Ishikawa (cell line): ENCODE data around the gene PITPNB.

Source experiments
- CEBPB ChIP-seq: IDR thresholded peaks from 2 replicates; pipeline ENCODE4 v1.6.1; 2012
- CREB1 ChIP-seq: IDR thresholded peaks from 2 replicates; pipeline ENCODE4 v1.6.1; 2012; ENCODE audit warnings: low read depth
- EGR1 ChIP-seq: IDR thresholded peaks from 2 replicates; pipeline ENCODE4 v1.6.1; 2012
- EP300 ChIP-seq: IDR thresholded peaks from 2 replicates; pipeline ENCODE4 v1.6.1; 2012; ENCODE audit warnings: borderline replicate concordance
- FOXM1 ChIP-seq: IDR thresholded peaks from 2 replicates; pipeline ENCODE4 v1.6.1; 2012; ENCODE audit warnings: low read depth, borderline replicate concordance
- NFIC ChIP-seq: IDR thresholded peaks from 2 replicates; pipeline ENCODE4 v1.6.1; 2012
- RAD21 ChIP-seq: IDR thresholded peaks from 2 replicates; pipeline ENCODE4 v1.6.1; 2012; ENCODE audit warnings: low read depth
- TAF1 ChIP-seq: IDR thresholded peaks from 2 replicates; pipeline ENCODE4 v1.6.1; 2012; ENCODE audit warnings: low read depth, mild to moderate bottlenecking
- TCF12 ChIP-seq: IDR thresholded peaks from 2 replicates; pipeline ENCODE4 v1.6.1; 2012; ENCODE audit warnings: low read depth
- TEAD4 ChIP-seq: IDR thresholded peaks from 2 replicates; pipeline ENCODE4 v1.6.1; 2012
- YY1 ChIP-seq: IDR thresholded peaks from 2 replicates; pipeline ENCODE4 v1.6.1; 2012; ENCODE audit warnings: low read depth
- ZBTB7A ChIP-seq: IDR thresholded peaks from 2 replicates; pipeline ENCODE4 v1.6.1; 2012; ENCODE audit warnings: low read depth
- TF ChIP-seq, protein P1 (sequence below): IDR thresholded peaks from 2 replicates; pipeline ENCODE4 v1.6.1; 2012; ENCODE audit warnings: low read depth, mild to moderate bottlenecking
- TF ChIP-seq, protein P2 (sequence below): IDR thresholded peaks from 2 replicates; pipeline ENCODE4 v1.6.1; 2012
- TF ChIP-seq, protein P3 (sequence below): IDR thresholded peaks from 2 replicates; pipeline ENCODE4 v1.6.1; 2012

The PITPNB gene

DNA sequence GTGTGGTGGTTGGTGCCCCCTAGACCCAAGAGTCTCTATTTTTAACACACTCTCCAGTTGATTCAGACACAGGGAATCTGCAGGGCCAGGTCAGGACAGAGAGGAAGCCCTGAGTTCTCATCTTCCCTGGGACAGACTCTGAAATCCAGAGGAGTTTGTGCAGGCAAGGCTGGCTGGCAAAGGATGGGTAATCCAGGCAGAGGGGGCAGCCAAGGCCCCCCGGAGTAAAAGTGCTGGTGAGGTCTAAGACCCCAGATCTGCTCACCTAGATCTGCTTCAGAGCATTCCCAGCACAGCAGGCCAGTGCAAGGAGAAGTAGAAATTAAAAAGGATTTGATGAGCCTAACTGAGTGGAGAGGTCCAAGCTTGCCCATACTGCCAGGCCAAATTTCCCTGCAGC is 76.9 kb downstream of the PITPNB start:
- no peak for TF ChIP-seq TEAD4
- TF ChIP-seq, protein P1, sequence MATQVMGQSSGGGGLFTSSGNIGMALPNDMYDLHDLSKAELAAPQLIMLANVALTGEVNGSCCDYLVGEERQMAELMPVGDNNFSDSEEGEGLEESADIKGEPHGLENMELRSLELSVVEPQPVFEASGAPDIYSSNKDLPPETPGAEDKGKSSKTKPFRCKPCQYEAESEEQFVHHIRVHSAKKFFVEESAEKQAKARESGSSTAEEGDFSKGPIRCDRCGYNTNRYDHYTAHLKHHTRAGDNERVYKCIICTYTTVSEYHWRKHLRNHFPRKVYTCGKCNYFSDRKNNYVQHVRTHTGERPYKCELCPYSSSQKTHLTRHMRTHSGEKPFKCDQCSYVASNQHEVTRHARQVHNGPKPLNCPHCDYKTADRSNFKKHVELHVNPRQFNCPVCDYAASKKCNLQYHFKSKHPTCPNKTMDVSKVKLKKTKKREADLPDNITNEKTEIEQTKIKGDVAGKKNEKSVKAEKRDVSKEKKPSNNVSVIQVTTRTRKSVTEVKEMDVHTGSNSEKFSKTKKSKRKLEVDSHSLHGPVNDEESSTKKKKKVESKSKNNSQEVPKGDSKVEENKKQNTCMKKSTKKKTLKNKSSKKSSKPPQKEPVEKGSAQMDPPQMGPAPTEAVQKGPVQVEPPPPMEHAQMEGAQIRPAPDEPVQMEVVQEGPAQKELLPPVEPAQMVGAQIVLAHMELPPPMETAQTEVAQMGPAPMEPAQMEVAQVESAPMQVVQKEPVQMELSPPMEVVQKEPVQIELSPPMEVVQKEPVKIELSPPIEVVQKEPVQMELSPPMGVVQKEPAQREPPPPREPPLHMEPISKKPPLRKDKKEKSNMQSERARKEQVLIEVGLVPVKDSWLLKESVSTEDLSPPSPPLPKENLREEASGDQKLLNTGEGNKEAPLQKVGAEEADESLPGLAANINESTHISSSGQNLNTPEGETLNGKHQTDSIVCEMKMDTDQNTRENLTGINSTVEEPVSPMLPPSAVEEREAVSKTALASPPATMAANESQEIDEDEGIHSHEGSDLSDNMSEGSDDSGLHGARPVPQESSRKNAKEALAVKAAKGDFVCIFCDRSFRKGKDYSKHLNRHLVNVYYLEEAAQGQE = no peak
- no peak for TF ChIP-seq CEBPB
- no peak for TF ChIP-seq EP300
- TF ChIP-seq ZBTB7A = no peak

DNA sequence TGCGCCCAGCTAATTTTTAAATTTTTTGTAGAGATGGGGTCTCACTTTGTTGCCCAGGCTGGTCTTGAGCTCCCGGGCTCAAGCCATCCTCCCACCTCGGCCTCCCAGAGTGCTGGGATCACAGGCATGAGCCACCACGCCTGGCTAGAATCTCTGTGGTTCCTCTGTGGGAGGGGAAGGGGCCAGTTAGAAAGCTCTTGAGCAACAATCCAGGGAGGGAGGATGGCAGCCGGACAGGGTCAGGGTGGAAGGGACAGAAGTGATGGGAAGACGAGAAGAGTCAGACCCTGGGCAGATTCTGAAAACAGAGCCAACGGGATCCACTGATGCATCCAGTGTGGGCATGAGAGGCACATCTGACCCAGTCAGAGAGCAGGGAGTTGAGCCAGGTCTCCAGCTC is 78.6 kb downstream of the PITPNB start:
- TF ChIP-seq ZBTB7A (no peak), RAD21 (no peak), TEAD4 (no peak), NFIC (no peak), EP300 (no peak), FOXM1 (no peak), EGR1 (no peak), TCF12 (no peak), CREB1 (no peak), TAF1 (no peak)
- TF ChIP-seq, protein P1 = no peak
- TF ChIP-seq, protein P2, sequence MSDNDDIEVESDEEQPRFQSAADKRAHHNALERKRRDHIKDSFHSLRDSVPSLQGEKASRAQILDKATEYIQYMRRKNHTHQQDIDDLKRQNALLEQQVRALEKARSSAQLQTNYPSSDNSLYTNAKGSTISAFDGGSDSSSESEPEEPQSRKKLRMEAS = no peak
- TF ChIP-seq, protein P3, sequence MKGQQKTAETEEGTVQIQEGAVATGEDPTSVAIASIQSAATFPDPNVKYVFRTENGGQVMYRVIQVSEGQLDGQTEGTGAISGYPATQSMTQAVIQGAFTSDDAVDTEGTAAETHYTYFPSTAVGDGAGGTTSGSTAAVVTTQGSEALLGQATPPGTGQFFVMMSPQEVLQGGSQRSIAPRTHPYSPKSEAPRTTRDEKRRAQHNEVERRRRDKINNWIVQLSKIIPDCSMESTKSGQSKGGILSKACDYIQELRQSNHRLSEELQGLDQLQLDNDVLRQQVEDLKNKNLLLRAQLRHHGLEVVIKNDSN = no peak

DNA sequence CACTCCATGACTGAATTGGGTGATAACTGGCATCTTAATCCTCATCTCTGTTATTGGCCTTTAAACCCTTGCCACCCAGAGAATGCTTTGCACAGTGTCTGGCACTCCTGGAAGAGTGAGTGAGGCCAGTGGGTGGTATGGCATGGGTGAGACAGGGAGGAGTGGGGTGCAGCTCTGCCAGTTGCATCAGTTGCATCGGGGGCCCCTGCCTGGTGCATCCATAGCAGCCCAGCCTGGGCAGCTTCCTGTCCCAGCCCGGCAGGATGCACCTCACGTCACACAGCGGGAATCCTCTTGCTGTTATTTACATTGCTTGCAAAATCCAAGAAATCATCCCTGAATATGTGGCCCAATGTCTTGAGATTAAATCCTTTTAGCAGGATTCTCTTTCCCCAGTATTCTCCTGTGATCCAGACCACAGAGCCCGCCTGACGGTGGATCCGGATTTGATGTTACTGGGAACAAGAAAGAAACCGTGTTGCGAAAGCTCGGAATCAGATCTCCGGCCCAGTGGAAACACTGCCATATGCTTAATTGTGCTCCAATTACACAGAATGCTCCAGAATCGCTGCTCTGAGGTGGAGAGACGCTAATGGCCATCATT is 79.9 kb downstream of the PITPNB start:
- no peak for TF ChIP-seq YY1
- TF ChIP-seq, protein P2 = no peak
- no peak for TF ChIP-seq TEAD4
- TF ChIP-seq CEBPB = no peak
- no peak for TF ChIP-seq CREB1
- no peak for TF ChIP-seq ZBTB7A
- TF ChIP-seq, protein P1 = no peak
- TF ChIP-seq TAF1 = no peak
- TF ChIP-seq, protein P3 = no peak
- no peak for TF ChIP-seq EGR1
- TF ChIP-seq EP300 = no peak
- no peak for TF ChIP-seq NFIC
- TF ChIP-seq TCF12 = no peak
- TF ChIP-seq RAD21 = no peak
- no peak for TF ChIP-seq FOXM1

DNA sequence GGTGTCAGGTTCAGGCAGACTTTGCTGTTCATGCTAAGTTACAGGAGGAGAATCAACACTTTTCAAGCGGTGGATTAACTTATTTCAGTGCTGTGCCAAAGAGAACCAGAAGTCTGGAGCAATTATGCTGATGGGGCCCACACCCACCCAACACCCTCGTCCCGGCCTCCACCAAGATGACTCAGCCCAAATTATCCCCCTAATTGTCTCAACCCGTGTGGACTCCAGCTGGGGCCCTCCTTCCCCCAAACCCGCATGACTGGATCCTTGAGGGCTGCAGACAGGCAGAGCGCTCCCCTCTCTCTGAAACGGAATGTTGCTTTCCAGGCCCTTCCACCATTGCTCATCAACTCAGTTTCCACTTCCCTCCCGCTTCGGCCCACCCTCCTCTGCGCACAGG is 82.9 kb downstream of the PITPNB start:
- TF ChIP-seq YY1 = no peak

DNA sequence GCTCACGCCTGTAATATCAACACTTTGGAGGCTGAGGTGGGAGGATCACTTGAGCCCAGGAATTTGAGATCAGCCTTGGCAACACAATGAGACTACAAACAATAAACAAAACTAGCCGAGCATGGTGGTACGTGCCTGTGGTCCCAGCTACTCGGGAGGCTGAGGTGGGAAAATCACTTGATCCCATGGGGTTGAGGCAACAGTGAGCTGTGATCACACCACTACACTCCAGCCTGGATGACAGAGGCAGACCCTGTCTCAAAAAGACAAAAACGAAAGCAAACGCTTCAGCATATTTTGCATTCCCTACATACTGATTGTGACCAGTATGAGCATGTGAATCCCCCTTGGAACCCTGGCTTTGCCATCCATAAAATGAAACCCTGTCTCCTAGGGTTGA is 83.6 kb downstream of the PITPNB start:
- TF ChIP-seq CEBPB = no peak
- TF ChIP-seq NFIC = no peak
